HL-60 (cell line): Measurements from ENCODE around the gene ZBTB8A.

Experiments
- CTCF ChIP-seq: IDR thresholded peaks from one replicate; pipeline ENCODE4 v1.5.1; 2011; ENCODE audit warnings: low read length, control low read depth, inconsistent platforms; ENCODE audit not compliant: insufficient read depth
- POLR2AphosphoS5 ChIP-seq: IDR thresholded peaks from 2 replicates; pipeline ENCODE4 v1.6.1; 2012; ENCODE audit warnings: low read depth

DNA sequence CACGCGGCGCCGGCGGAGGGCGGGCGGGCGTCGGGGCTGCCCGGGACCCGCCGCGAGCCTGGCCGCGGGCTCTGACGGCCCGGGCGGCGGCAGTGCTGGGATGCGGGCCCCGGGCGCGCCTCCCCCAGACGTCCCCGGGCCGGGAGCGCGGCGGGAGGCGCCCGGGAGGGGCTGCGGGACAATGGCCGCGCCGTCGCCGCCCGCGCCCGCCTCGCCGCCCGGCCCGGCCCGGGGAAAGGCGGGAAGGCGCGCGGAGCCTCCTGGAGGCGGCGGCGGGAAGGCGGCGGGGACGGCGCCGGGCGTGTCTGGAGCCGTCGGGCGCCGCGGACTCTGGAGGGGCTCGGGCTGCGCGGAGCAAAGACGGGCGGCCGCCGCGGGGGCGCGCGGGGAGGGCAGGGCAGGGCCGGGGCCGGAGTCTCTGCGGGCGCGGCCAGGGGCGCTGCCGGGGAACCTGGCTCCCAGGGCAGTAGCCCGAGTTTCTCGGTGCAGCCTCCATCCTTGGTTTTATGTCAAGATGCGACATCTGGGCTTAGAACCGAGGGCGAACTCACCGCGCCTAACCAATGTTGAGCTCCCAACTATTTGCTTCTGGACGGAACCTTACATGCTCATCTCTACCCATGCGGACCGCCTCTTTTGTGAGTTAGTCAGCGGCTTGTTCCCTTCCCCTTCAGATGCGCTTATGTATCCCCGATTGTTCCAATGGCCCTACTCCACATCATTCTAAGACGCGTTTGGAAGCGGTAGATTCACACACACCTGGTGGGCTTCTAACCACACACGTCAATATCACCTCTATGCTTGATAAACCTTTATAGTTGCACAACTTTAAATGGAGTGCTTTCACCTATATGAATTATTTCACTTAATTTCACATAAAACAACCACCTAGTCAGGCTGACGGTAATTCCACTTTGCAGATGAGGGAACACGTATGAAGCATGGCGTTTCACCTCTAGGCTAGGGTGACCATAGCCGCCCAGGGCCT lies 651 bp downstream of the ZBTB8A start:
- TF ChIP-seq CTCF (no peak), POLR2AphosphoS5 (no peak)
